ENCODE results near the gene KRTAP10-4.
"Not testable (repeated sequence)": the region's sequence is repeated elsewhere in the genome, so short reads cannot be mapped to it uniquely, and the experiment has no call there.

Gene KRTAP10-4

GRCh38 chr21:44600118-44600978, 26.8 kb downstream of the KRTAP10-4 start, which contains the start of gene KRTAP10-7:
Gene KRTAP10-7 (plus strand): TSS chr21:44600597. CDS start chr21:44600622, 25 bp downstream.
- DNase-seq (ENCODE audit: low spot score), result not testable (repeated sequence)

GRCh38 chr21:44601091-44601490, 27.6 kb downstream of the KRTAP10-4 start:
- not testable (repeated sequence) for DNase-seq (ENCODE audit: low spot score)

GRCh38 chr21:44601596-44602462, 28.3 kb downstream of the KRTAP10-4 start:
- no peak for DNase-seq (ENCODE audit: low spot score)

- DNase-seq (ENCODE audit: low spot score), result no peak
Measured at GRCh38 chr21:44602463-44602850, 28.9 kb downstream of the KRTAP10-4 start.

GRCh38 chr21:44603109-44603875, 29.8 kb downstream of the KRTAP10-4 start:
- no peak for DNase-seq (ENCODE audit: low spot score)

- DNase-seq (ENCODE audit: low spot score), result no peak
Measured at GRCh38 chr21:44603911-44604310, 30.4 kb downstream of the KRTAP10-4 start.

- no peak for DNase-seq (ENCODE audit: low spot score)
Measured at GRCh38 chr21:44606495-44606894, 33.0 kb downstream of the KRTAP10-4 start.

- no peak for DNase-seq (ENCODE audit: low spot score)
Measured at GRCh38 chr21:44609193-44609592, 35.7 kb downstream of the KRTAP10-4 start.

- DNase-seq (ENCODE audit: low spot score), result not testable (repeated sequence)
Measured at GRCh38 chr21:44610157-44610843, 36.8 kb downstream of the KRTAP10-4 start.

GRCh38 chr21:44611551-44611950, 38.0 kb downstream of the KRTAP10-4 start:
- no peak for DNase-seq (ENCODE audit: low spot score)

GRCh38 chr21:44612029-44612486, 38.5 kb downstream of the KRTAP10-4 start, which contains the start of gene KRTAP10-8:
Gene KRTAP10-8 (plus strand): TSS chr21:44612079. CDS start chr21:44612101, 22 bp downstream.
- no peak for DNase-seq (ENCODE audit: low spot score)

- DNase-seq (ENCODE audit: low spot score), result no peak
Measured at GRCh38 chr21:44612669-44613229, 39.2 kb downstream of the KRTAP10-4 start.

- no peak for DNase-seq (ENCODE audit: low spot score)
Measured at GRCh38 chr21:44613386-44614155, 40.0 kb downstream of the KRTAP10-4 start.

GRCh38 chr21:44614161-44614631, 40.7 kb downstream of the KRTAP10-4 start:
- DNase-seq (ENCODE audit: low spot score), result no peak

- peak; percentile 10 for DNase-seq (ENCODE audit: low spot score)
Measured at GRCh38 chr21:44614961-44615391, 41.4 kb downstream of the KRTAP10-4 start.

GRCh38 chr21:44615466-44615865, 41.9 kb downstream of the KRTAP10-4 start:
- no peak for DNase-seq (ENCODE audit: low spot score)

GRCh38 chr21:44615911-44616590, 42.5 kb downstream of the KRTAP10-4 start:
- no peak for DNase-seq (ENCODE audit: low spot score)

GRCh38 chr21:44616591-44616926, 43.0 kb downstream of the KRTAP10-4 start:
- DNase-seq (ENCODE audit: low spot score), result no peak

- no peak for DNase-seq (ENCODE audit: low spot score)
Measured at GRCh38 chr21:44617071-44617501, 43.6 kb downstream of the KRTAP10-4 start.
